Skin of body (tissue), 2 donors: ENCODE results near the gene POLD1. TPM values are rescaled to one million over a fixed set of nuclear protein-coding genes. Genes with fewer than 3 reads are reported as not detected.
"Not testable (repeated sequence)": the region's sequence is repeated elsewhere in the genome, so short reads cannot be mapped to it uniquely, and the experiment has no call there.

Experiments
- DNase-seq: peaks from one replicate; lab custom pipeline; 2025; lab: John Stamatoyannopoulos, UW
- total RNA-seq: library from RNA; depleted of rRNA; stranded (reverse); fragments of >200 nt; gene quantifications from one replicate; pipeline ENCODE4 v1.2.3, GENCODE V29; 2014

The POLD1 gene
- total RNA-seq, 1 donor from 2014 or later: 16.0 TPM

DNA sequence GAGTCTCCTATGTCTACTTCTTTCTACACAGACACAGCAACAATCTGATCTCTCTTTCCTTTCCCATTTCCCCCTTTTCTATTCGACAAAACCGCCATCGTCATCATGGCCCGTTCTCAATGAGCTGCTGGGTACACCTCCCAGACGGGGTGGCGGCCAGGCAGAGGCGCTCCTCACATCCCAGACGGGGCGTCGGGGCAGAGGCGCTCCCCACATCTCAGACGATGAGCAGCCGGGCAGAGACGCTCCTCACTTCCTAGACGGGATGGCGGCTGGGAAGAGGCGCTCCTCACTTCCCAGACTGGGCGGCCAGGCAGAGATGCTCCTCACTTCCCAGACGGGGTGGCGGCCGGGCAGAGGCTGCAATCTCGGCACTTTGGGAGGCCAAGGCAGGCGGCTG, 6.8 kb downstream of the POLD1 start:
- not testable (repeated sequence) for DNase-seq

DNA sequence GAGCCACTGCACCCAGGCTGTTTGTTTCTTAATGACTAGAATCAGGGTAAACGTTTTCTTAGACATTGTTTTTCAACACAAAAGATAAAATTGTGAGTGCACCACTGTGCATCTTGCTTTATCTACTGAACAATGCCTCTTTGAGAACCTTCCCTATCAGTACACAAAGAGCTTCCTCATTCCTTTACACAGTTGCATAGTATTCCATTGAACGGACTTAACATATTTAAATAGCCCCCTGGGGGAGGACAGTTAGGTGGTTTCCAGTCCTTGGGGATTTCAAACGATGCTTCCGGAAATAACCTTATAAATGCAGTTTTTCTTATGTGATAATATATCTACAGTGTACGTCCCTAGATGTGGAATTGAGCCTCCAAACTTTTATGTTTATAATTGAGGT, 8.6 kb downstream of the POLD1 start:
- no peak for DNase-seq

DNA sequence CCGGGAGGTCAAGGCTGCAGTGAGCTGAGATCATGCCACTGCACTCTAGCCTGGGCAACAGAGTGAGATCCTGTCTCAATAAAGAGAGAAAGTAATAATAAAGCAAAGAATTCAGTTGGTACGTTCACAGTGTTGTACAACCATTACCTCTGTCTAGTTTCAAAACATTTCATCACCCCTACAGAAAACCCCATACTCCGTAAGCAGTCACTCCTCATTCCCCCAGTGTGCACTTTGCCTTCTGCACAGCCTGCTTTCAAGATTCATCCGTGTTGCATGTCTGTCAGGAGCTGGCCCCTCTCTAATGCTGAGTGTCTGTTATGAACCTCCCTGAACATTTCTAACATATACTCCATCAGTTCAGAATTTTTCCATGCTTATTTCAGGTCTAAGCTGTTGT, 9.4 kb downstream of the POLD1 start:
- no peak for DNase-seq

DNA sequence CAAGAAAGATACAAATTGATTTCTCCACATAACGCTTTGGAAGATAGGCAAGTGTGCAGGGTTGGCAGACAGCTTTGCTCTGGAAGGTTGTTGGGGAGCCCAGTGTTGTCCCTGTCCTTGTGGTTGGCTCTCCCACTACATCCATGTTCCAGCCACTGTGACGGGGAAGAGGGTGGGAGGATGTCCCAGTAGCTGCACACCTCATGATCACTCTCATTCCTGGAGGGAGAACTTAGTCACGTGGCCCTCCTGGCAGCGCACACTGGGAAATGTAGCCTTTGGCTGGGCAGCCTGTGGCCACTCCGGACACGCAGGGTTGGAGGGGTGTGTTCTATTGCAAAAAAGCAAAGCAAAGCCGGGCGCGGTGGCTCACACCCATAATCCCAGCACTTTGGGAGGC, 9.9 kb downstream of the POLD1 start:
- DNase-seq: no peak

DNA sequence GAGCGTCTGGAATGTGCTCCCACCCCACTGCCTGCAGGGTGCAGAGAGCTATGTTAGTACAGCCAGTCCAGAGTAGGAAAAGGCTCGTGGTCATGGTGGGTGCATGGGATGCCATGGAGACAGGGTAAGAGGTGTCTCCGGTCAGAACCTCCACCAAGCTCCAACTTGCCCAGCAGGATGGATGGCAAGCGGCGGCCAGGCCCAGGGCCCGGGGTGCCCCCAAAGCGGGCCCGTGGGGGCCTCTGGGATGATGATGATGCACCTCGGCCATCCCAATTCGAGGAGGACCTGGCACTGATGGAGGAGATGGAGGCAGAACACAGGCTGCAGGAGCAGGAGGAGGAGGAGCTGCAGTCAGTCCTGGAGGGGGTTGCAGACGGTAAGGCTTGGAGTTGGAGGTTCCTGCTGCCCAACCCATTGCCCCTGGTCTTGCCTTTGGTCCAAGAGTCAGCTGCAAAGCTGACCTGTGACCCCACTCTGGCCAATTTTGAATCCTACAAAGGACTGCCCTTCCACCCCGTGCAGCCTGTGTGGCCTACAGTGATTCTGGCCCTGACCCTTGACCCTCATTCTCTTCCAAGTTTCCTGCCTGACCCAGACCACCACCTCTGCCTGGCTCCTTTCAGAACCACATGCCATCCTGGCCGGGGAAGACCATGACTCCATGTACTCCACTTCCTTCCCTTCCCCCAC, 14.7 kb downstream of the POLD1 start:
- no peak for DNase-seq

DNA sequence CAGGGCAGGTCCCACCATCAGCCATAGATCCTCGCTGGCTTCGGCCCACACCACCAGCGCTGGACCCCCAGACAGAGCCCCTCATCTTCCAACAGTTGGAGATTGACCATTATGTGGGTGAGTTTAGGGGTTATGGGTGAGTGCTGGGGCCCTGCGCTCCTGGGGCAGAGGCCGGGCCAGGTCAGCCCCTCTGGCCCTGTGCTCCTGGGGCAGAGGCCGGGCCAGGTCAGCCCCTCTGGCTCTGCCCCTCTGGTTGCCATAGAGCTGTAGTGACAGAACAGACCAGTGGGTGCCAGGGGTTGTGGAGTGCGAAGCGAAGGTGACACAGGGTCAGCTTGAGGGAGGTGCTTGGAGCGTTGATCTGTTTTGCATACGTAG, 15.2 kb downstream of the POLD1 start:
- no peak for DNase-seq

DNA sequence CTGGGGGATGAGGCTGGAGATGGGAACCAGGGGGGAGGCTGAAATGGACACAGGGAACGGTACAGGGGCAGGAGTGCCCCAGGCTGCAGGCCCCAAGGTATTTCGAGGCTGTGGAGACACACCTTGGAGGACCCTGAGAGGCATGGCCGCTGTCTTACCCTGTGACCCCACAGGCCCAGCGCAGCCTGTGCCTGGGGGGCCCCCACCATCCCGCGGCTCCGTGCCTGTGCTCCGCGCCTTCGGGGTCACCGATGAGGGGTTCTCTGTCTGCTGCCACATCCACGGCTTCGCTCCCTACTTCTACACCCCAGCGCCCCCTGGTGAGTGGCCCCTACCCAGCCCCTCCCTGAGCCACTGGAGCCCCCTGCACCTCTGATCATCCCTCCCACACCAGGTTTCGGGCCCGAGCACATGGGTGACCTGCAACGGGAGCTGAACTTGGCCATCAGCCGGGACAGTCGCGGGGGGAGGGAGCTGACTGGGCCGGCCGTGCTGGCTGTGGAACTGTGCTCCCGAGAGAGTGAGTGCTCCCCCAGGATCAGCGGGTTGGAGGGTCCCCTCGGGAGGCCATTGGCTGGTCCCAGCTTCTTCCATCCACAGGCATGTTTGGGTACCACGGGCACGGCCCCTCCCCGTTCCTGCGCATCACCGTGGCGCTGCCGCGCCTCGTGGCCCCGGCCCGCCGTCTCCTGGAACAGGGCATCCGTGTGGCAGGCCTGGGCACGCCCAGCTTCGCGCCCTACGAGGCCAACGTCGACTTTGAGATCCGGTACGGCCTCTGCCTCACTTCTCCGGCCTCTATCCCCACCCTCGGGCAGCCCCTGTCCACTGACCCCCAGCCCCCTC, 17.7 kb downstream of the POLD1 start:
- DNase-seq: no peak

DNA sequence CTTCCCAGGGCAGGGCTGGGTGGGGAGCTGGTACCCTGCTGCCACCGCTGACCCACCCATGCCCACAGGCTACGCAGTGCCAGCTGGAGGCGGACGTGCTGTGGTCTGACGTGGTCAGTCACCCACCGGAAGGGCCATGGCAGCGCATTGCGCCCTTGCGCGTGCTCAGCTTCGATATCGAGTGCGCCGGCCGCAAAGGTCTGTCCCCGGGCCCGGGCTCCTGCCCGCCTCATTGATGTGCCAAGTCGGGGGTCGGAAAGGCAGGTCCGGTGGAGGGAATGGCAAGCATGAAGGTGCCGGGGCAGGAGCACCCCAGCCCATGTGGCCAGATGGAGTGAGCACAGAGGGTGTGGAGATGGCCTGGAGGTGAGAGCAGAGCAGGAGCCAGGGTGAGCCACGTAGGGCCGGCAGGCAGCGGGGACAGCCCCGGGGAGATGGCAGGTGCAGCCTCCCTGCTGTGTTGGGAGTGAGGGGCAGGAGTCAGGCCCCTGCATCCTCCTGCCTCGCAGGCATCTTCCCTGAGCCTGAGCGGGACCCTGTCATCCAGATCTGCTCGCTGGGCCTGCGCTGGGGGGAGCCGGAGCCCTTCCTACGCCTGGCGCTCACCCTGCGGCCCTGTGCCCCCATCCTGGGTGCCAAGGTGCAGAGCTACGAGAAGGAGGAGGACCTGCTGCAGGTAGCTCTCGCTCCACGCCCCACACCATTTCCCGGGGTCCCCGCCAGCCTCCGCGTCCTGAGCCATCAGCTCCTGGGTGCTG, 18.6 kb downstream of the POLD1 start:
- DNase-seq: no peak

DNA sequence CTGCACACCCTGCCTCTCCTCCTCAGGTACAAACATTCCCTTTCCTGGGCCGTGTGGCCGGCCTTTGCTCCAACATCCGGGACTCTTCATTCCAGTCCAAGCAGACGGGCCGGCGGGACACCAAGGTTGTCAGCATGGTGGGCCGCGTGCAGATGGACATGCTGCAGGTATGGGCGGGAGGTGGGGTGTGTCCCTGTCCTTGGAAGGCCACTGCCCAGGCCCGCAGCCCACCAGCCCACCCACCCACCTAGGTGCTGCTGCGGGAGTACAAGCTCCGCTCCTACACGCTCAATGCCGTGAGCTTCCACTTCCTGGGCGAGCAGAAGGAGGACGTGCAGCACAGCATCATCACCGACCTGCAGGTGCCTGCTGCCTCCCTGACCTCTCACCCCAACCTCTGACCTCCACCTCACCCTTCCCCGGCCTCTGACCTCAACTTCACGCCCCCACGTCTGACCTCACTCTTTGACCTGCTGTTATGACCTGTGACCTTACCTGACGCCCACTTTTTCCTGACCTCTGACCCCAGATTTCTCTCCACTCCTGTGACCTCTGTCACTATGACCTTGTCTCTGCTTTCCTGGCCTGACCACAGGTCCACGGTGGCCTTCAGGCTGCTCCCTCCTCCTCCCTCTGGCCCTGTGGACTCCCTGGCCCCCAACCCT, 22.1 kb downstream of the POLD1 start:
- no peak for DNase-seq

DNA sequence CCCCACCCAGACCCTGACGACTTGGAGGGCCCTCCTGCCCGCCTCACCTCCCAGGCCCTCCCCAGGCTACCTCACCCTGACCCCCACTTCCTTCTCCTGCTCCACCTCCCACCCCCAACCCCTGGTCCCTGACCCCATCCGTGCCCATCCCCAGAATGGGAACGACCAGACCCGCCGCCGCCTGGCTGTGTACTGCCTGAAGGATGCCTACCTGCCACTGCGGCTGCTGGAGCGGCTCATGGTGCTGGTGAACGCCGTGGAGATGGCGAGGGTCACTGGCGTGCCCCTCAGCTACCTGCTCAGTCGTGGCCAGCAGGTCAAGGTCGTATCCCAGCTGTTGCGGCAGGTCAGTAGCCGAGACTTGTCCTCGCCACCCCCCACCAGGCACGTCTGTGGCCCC, 22.7 kb downstream of the POLD1 start:
- DNase-seq: no peak

DNA sequence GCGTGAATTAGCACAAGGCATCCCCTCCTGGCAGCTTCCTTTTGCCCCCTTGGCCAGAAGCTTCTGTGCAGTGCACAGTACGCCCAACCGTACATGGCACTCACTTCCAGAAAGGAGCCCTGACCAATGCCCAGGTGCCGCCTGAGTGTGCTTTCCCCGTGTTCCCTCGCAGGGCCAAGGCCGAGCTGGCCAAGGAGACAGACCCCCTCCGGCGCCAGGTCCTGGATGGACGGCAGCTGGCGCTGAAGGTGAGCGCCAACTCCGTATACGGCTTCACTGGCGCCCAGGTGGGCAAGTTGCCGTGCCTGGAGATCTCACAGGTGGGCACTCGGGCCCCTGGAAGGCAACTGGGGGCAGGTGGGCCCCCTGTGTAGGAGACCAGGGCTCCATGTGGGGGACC, 25.2 kb downstream of the POLD1 start:
- DNase-seq: no peak

DNA sequence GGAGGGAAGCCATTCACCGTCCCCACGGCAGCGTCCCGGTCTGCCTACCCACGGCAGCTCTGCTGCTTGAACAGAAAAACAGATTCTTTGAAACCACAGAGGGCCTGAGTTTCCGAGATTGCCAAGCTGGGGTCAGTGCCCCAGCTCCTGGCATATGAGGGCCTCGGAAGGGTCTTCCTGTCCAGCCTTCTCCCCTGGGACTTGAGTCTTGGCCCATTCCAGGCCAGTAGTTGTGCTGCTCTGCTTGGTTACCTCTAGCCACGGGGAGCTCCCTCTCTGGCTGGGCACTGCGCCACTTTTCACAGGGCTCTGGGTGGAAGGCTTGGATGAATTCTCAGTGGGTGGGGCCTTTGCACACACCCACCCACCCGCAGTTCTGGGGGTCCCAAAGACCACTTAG, 26.0 kb downstream of the POLD1 start:
- DNase-seq: no peak

DNA sequence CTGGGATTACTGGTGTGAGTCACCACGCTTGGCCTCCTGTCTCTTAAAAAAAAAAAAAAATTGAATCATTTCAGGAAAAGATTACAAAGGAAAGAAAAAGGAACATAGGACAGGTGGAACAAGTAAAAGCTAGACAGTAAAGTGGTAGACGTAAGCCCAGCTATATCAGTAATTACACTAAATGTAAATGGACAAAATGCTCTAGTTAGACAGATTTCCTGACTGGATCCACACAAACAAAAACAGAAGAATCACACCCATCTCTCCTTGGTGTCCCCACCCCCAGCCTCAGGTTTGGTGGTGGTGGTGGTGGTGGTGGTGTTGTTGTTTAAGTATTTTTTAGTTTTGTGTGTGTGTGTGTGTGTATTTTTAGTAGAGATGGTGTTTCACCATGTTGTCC, 28.3 kb downstream of the POLD1 start:
- DNase-seq: no peak

DNA sequence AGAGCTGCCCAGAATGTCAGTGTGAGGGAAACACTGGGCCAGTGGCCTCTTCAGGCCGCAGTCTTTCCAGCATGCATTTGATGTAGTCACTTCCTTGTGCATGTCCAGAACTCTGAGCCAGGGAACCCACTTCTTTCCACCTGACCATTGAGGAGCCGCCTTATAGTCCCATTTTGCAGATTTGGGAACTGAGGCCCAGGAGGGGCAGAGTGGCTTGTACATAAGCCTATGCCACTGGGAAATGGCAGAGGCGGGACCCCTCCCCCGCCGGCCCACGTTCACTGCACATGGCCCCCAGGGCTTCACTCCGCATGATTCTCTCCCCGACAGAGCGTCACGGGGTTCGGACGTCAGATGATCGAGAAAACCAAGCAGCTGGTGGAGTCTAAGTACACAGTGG, 28.9 kb downstream of the POLD1 start:
- no peak for DNase-seq

DNA sequence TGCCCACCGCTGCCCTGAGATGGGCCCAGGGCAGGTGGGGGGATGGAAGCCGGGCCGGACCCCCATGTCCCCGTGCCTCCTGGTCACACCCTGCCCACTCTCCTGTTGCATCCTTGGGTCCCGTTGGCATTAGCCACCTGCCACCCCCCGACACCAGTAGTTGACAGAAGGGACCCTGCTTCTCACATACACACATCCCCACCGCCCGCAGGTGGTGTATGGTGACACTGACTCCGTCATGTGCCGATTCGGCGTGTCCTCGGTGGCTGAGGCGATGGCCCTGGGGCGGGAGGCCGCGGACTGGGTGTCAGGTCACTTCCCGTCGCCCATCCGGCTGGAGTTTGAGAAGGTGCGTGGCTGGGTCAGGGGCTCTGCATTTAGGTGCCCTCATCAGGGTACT, 29.4 kb downstream of the POLD1 start:
- no peak for DNase-seq

DNA sequence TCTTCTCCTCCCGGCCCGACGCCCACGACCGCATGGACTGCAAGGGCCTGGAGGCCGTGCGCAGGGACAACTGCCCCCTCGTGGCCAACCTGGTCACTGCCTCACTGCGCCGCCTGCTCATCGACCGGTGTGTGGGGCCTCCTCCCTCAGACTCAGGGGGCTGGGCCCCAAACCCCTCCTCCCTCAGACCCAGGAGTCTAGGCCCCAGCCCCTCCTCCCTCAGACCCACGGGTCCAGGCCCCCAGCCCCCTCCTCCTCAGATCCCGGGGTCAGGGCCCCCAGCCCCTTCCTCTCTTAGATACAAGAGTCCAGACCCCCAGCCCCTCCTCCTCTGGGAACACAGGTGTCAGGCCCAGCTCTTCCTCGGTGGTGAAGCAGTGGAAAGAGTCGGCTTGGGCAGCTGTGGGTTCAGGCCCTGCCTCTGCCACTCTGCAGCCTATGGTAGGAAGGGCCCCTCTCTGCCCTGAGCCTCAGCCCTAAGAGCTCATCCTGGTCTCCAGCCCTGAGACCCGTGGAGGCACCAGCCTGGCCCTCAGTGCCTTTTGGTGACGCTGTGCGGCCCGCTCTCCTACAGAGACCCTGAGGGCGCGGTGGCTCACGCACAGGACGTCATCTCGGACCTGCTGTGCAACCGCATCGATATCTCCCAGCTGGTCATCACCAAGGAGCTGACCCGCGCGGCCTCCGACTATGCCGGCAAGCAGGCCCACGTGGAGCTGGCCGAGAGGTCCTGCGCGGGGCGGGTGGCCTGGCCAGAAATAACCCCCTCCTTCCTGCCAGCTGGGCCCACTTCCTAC, 30.9 kb downstream of the POLD1 start:
- no peak for DNase-seq

DNA sequence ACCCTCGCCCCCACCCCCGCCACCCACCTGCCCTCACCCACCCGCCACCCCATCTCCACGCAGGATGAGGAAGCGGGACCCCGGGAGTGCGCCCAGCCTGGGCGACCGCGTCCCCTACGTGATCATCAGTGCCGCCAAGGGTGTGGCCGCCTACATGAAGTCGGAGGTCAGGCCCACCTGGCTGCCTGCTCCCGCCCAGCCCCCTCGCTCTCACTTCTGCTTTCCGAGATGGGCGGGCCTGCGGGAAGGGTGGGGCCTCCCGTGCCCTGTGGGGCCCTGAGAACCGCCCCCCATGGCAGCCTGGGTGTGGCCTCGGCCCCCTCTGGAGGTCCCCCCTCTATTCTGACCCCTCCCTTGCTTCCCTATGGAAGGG, 31.5 kb downstream of the POLD1 start:
- DNase-seq: no peak

DNA sequence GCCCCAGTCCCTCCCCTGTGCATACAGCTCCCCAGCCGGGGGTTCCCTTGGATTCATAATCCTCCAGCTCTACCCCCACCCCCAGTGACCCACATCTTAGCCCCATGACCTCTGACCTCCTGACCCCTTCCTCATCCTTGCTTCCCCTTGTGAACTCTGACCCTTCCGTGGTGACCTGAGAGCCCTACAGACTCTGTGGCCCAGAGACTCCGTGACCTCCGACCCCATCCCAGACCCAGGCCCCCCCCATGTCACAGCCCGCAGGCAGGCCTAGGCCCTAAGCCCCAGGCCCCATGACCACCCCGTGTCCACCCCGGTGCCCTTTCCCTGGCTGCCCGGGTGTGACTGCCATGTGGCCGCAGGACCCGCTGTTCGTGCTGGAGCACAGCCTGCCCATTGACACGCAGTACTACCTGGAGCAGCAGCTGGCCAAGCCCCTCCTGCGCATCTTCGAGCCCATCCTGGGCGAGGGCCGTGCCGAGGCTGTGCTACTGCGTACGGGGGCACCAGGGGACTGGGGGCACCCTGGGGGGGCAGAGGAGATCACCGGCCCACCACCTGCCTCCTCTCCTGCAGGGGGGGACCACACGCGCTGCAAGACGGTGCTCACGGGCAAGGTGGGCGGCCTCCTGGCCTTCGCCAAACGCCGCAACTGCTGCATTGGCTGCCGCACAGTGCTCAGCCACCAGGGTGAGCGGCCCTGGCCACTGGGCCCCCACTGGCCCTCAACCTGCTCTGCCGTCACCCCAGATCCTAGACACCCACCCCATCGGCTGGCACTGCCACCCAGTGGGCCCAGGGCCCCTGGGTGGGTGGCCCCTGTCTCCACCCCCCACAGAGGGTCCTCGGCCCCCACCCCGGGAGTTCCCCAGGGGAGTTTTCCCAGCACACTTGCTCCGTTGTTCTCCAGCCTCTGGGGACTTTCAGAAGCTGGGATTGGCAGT, 32.2 kb downstream of the POLD1 start:
- no peak for DNase-seq

DNA sequence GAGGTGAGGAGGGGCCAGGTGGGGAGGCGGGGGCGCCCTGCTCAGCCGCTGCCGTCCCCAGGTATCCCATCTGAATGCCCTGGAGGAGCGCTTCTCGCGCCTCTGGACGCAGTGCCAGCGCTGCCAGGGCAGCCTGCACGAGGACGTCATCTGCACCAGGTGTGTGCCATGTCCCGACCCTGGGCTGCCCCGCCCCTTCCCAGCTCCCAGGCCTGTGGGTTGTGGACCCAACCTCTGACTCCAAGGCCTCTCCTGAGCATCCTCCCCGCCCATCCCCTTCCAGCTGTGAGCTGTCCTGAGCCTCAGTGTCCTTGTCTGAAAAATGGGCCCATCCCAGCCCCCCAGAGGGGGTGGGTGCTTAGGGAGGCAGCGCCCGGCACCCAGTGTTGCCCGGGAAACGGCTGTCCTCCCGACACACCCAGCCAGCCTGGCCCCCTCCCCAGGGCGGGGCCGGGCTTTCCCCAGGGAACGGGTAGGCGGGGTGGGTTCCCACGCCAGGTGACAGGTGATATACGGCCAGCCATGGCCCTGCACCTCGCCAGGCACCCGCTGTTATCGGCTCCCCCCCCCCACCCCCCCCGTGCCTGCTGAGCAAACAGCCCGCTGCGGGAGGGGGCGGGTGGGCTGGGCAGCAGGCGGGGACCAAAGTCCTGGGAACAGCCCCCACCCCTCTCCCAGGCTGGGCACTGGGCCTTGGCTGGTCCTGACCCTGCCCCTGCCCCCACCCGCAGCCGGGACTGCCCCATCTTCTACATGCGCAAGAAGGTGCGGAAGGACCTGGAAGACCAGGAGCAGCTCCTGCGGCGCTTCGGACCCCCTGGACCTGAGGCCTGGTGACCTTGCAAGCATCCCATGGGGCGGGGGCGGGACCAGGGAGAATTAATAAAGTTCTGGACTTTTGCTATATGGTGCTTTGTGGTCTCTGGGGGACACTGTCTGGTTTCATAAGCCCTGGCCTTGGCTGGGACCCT, 33.2 kb downstream of the POLD1 start:
- no peak for DNase-seq
